ENCODE measurements around the gene ARAP2.

GRCh38 chr4:36215627-36216026 is 28.7 kb downstream of the ARAP2 start:
- TF ChIP-seq POLR2A (IDR thresholded peaks at IDR 0.05; ENCODE audit: low read depth, low read length): no peak
- no peak for TF ChIP-seq CTCF (IDR thresholded peaks at IDR 0.05; ENCODE audit: extremely low read depth in 1 of 2, insufficient read depth in 1 of 2, low read depth in 1 of 2, low read length in 2 of 2)
- no peak for TF ChIP-seq JUN (IDR thresholded peaks at IDR 0.05; ENCODE audit: borderline replicate concordance, insufficient read depth, insufficient read length, low read depth)
- no peak for TF ChIP-seq EZH2 (IDR thresholded peaks at IDR 0.05; ENCODE audit: borderline replicate concordance, low read depth, low read length, severe bottlenecking)
- TF ChIP-seq POLR2AphosphoS5 (IDR thresholded peaks at IDR 0.05; ENCODE audit: insufficient read depth, low read depth, low read length): no peak
- no peak for TF ChIP-seq MAX (IDR thresholded peaks at IDR 0.05; ENCODE audit: insufficient read depth, insufficient read length)
- no peak for TF ChIP-seq MYC (IDR thresholded peaks at IDR 0.05; ENCODE audit: low read depth, low read length)

All from endothelial cell of umbilical vein (primary cell).